Mesothelial cell of epicardium (in vitro differentiated cells): Measurements from ENCODE around the gene ATCAY. TPM values are rescaled to one million over a fixed set of nuclear protein-coding genes. Genes with fewer than 3 reads are reported as not detected.

Experiments
- DNase-seq, 2 experiments: peaks; one replicate each; pipeline ENCODE4 v3.0.0; 2021; ENCODE audit warnings: low spot score in 2 of 2; ENCODE audit not compliant: unreplicated experiment in 2 of 2
- H3K27ac Mint-ChIP-seq: 2 replicates; pipeline ENCODE4 v1.8.0; 2021; ENCODE audit warnings: mixed read lengths
- H3K27me3 Mint-ChIP-seq: 2 replicates; pipeline ENCODE4 v1.8.0; 2021; ENCODE audit warnings: low read depth, mixed read lengths
- H3K36me3 Mint-ChIP-seq: 2 replicates; pipeline ENCODE4 v1.8.0; 2021; ENCODE audit warnings: mixed read lengths
- H3K4me1 Mint-ChIP-seq: 2 replicates; pipeline ENCODE4 v1.8.0; 2021; ENCODE audit warnings: mixed read lengths
- H3K4me3 Mint-ChIP-seq: 2 replicates; pipeline ENCODE4 v1.8.0; 2021; ENCODE audit warnings: mild to moderate bottlenecking, moderate library complexity, mixed read lengths
- H3K9me3 Mint-ChIP-seq: 2 replicates; pipeline ENCODE4 v1.8.0; 2021; ENCODE audit warnings: mixed read lengths
- CTCF ChIP-seq: fragments of 200-600 bp; sonication (generic); IDR thresholded peaks from one replicate; pipeline ENCODE4 v1.5.0; 2021; ENCODE audit warnings: antibody characterized with exemption; ENCODE audit not compliant: unreplicated experiment
- total RNA-seq: library from RNA; stranded (reverse); gene quantifications from 3 replicates; pipeline ENCODE4 v1.2.1, GENCODE V29; 2021

ATCAY gene
- total RNA-seq, 1 donor from 2014 or later, result not detected

- peaks cover 7% of the 10 kb centered on the region for H3K9me3 Mint-ChIP-seq
- no peak for DNase-seq
- no peak for TF ChIP-seq CTCF
- H3K4me1 Mint-ChIP-seq, result no peaks in the 10 kb centered on the region
- H3K27ac Mint-ChIP-seq, result no peak overlapping the region
- no peaks in the 10 kb centered on the region for H3K36me3 Mint-ChIP-seq
- no peak overlapping the region for H3K4me3 Mint-ChIP-seq
- H3K27me3 Mint-ChIP-seq, result no peaks in the 10 kb centered on the region
These were observed 25.2 kb upstream of the ATCAY start for GRCh38 chr19:3855320-3855719.

GRCh38 chr19:3857449-3858003, 23.0 kb upstream of the ATCAY start:
- Mint-ChIP-seq H3K27me3 (no peaks in the 10 kb centered on the region), H3K9me3 (no peaks in the 10 kb centered on the region), H3K36me3 (no peaks in the 10 kb centered on the region), H3K4me1 (no peaks in the 10 kb centered on the region), H3K27ac (no peak overlapping the region), H3K4me3 (no peak overlapping the region)
- TF ChIP-seq CTCF, result no peak
- DNase-seq, result no peak

- H3K27me3 Mint-ChIP-seq, result peaks cover 10% of the 10 kb centered on the region
- no peaks in the 10 kb centered on the region for H3K9me3 Mint-ChIP-seq
- no peak overlapping the region for H3K27ac Mint-ChIP-seq
- TF ChIP-seq CTCF, result no peak
- H3K4me3 Mint-ChIP-seq, result no peak overlapping the region
- H3K36me3 Mint-ChIP-seq, result no peaks in the 10 kb centered on the region
- no peaks in the 10 kb centered on the region for H3K4me1 Mint-ChIP-seq
- no peak for DNase-seq
These were observed 20.0 kb upstream of the ATCAY start for GRCh38 chr19:3860499-3860898.

- Mint-ChIP-seq H3K27me3 (peaks cover 34% of the 10 kb centered on the region), H3K9me3 (no peaks in the 10 kb centered on the region), H3K4me3 (no peak overlapping the region), H3K36me3 (no peaks in the 10 kb centered on the region), H3K4me1 (no peaks in the 10 kb centered on the region), H3K27ac (no peak overlapping the region)
- no peak for DNase-seq
- no peak for TF ChIP-seq CTCF
These were observed 17.5 kb upstream of the ATCAY start for GRCh38 chr19:3862826-3863500.

- no peak overlapping the region for H3K4me3 Mint-ChIP-seq
- H3K36me3 Mint-ChIP-seq, result no peaks in the 10 kb centered on the region
- H3K4me1 Mint-ChIP-seq, result no peaks in the 10 kb centered on the region
- no peak overlapping the region for H3K27ac Mint-ChIP-seq
- H3K9me3 Mint-ChIP-seq, result no peaks in the 10 kb centered on the region
- DNase-seq, result no peak
- no peak for TF ChIP-seq CTCF
- H3K27me3 Mint-ChIP-seq, result peaks cover 40% of the 10 kb centered on the region
These were observed 16.8 kb upstream of the ATCAY start for GRCh38 chr19:3863648-3864047.
